Activated T-cell treated with anti-CD3 and anti-CD28 coated beads for 1 hour (primary cell): ENCODE data around the gene IGF2R.
"Not testable (repeated sequence)": the region's sequence is repeated elsewhere in the genome, so short reads cannot be mapped to it uniquely, and the experiment has no call there.

Source experiments
- DNase-seq: peaks from one replicate; pipeline ENCODE4 v3.0.0-alpha.2; 2020; ENCODE audit warnings: low read depth

Gene IGF2R

DNA sequence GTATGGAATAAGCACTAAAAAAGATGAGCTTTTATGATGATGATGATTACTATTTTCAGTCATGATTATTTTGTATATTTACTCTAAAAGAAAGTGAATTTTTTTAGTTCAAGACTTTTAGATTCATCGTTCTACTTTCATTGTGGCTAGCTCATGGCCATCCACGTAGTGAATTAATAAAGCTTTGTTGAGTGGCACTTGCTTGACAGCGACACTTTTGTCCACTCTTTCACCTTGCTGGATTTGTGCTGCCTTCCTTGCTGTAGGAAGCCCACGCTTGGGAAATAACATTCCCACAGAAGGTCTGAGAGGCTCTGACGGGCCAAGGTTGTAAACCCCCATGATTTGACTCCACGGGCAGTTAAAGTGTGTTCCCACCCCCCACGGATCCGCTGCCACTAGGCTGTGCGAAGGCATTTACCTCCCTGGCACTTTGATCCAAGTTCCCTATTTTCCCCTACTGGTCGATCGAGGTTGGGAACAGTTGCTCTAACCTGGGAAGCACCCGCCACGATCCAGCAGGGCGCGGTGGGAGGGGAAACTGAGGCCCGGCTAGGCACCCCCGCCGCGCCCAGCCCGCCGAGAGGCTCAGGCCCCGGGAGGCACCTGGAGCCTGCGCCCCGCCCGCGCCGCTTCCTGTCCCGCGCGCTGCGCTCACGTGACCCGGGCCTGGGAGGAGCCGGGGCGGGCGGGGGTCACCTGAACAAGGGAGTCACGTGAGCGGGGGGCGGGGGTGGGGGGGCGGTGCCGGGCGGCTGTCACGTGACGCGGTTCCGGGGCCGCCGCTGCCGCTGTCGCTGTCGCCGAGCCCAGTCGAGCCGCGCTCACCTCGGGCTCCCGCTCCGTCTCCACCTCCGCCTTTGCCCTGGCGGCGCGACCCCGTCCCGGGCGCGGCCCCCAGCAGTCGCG lies at the start of gene IGF2R:
Gene IGF2R (plus strand): TSS at position 788 of the 909 bp plus-strand sequence. CDS start 165 bp downstream, outside the sequence.
- peak; percentile 93 for DNase-seq

DNA sequence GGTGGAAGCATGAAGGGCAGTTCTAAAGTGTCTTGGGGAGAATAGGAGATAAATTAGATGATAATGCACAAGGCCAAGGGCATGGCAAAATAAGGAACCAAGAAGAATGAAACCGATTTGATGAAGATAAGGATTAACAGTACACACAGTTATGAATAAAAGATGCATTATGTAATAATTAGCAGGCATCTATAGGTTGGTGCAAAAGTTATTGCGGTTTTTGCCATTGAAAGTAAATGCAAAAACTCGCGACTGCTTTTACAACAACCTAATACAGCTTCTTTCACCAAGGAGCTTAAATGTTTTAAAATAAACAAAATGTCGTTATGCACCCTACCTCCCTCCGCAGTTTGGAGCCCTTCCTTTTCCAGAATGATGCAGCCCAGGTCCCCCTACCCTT lies 49.1 kb upstream of the IGF2R start:
- no peak for DNase-seq

GRCh38 chr6:159924150-159924549 lies 44.7 kb upstream of the IGF2R start:
- not testable (repeated sequence) for DNase-seq

- no peak for DNase-seq
Observed at GRCh38 chr6:159926542-159927203, 42.2 kb upstream of the IGF2R start.

DNA sequence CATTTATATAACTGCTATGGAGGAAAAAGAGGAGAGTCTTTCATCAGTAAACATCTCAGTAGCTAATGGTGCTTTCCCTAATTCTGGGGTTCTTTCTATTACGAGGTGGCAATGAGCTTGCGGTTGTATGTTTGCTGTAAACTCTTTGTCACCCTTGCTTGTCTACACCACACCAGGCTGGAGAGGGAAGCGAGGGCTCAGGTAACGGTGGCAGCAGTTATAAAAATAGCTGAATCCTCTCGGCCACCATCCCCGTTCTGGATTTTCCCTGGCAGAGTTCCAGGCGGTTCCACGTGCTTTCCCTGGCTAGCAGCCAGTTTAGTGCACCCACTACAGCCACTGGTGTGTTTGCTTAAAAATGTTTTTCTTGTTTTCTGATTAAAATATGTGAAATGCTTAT lies 39.1 kb upstream of the IGF2R start:
- DNase-seq, result peak; percentile 12

GRCh38 chr6:159931112-159931511 lies 37.8 kb upstream of the IGF2R start:
- DNase-seq, result no peak

GRCh38 chr6:159931846-159932245 lies 37.0 kb upstream of the IGF2R start:
- no peak for DNase-seq

- DNase-seq, result no peak
Observed at GRCh38 chr6:159933077-159933476, 35.8 kb upstream of the IGF2R start.

DNA sequence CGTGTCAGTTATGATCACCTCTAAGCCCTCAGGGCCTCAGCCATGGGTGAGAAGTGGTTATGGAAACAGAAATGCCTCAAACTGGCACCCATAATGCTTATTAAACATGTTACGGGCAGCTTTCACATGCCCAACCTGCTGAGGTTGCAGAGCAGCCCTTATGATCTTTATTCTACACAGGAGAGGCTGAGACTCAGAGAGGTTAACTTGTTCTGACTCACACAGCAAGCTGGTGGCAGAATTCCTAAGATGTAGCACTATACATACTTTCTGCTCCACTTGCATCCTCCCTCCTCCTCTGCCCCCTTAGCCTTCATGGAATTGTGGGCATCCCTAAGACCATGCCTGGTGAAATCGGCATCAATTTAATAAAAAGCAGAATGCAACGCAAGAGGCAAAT lies 34.7 kb upstream of the IGF2R start:
- no peak for DNase-seq

DNA sequence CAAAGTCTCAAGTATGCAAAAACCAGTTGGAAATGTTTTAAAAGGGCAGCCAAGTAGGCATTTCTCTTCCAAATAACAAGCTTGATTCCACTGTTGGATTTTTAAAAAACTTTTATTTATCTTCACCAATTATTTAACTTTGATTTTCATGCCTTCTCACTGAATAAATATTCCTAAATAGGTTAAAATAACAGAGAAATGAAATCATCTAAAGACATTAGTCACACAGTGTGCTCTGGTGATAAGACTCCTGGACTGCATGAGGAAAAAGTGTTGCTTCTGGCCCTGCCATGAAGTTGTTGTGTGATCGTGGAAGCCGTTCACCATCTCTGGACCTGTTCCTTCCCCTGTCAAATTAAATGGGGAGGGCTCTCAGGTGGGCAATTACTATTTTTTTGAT lies 33.8 kb upstream of the IGF2R start:
- DNase-seq, result no peak

GRCh38 chr6:159935633-159936032 lies 33.2 kb upstream of the IGF2R start:
- DNase-seq, result no peak

- no peak for DNase-seq
Observed at GRCh38 chr6:159939591-159940016, 29.3 kb upstream of the IGF2R start.

GRCh38 chr6:159941286-159942113 lies 27.4 kb upstream of the IGF2R start:
- no peak for DNase-seq

GRCh38 chr6:159943101-159943632 lies 25.7 kb upstream of the IGF2R start:
- DNase-seq, result no peak

DNA sequence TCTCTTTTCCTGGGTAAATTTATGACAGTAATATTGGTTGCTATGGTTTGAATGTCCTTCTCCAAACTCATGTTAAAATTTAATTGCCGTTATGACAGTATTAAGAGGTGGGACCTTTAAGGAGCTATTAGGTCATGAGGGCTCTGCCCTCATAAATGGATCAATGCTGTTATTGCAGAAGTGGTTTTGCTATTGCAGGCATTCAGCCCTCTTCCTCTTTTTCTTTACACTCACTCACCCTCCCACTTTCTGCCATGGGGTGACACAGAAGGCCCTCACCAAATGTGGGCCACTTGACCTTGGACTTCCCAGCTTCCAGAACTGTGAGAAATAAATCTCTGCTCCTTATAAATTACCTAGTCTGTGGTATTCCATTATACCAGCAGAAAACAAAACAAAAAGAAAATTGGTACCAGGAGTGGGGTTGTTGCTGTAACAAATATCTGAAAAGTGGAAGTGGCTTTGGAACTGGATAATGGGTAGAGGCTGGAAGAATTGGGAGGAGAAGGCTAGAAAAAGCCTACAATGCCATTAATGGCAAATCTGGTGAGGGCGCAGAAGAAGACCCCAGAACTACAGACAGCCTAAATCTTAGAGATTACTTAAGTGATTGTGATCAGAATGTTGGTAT lies 24.8 kb upstream of the IGF2R start:
- no peak for DNase-seq

GRCh38 chr6:159945801-159946392 lies 23.0 kb upstream of the IGF2R start:
- no peak for DNase-seq

DNA sequence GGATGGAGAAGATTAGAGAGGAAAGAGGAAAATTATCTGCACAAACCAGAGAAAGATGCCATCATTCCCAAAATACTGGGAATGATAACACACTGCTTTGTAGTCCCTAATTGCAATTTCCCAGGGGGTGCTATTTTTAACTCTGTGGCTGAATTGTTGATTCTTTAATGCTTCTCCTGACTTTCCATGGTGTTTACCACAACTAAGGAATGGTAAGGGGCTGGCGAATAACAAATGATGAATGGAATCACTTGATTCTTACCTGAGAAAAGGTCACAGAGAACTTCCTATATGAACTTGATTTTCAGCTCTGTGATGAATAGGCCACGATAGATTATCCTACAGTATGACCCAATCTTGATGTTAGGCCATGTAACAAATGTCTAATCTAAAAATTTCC lies 22.0 kb upstream of the IGF2R start:
- no peak for DNase-seq

GRCh38 chr6:159948199-159948598 lies 20.7 kb upstream of the IGF2R start:
- DNase-seq, result no peak

DNA sequence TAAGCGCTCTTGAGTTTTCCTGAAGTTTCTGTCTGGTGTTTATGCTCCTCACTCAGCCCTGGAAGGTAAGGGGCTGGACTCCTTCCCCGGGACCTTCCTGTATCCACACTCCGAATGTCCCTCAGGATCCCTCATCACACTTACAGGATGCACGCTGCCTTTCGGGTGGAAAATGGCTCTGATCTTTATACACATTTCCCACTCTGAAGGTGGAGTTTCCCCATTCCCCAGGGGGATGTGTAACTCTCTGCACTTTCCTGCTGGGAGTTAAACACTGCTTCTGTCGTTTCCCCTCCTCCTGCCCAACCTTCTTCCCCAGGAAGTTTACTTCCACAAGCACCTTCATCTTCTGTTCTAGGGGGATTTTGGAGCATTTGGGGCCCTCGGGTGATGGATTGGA lies 17.1 kb upstream of the IGF2R start:
- DNase-seq, result no peak

DNA sequence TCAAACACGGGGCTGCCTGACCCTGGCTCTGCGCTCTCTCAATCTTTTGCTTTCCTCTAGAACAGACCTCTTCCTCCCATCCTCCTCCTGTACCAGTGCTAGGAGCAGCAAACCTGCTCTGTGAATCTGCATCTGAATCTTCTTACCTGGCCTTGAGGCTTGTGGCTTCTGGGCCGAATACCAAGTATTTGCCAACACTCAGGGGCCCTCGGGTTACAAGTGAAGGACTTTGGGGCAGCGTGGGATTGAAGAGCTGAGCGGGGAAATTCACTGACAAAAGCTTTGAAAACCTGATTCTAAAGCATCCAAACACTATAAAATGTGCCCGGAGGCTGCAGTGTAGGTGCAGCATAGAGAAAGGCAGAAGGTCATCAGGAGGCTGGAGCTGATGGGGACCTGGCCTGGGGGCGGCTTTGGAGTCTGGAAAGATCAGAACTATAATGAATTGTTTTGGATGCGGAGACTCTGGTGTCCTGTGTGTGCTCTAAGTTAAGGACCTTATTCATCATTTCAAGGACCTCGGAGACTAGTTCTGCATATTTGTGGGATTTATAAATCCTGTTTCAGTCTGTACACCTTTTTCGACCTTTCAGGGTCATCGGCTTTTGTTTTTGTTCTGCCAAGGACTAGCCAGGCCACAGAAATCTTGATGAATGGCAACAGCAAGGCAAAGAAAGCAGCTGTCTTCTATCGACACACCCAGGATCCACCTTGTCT lies 16.4 kb upstream of the IGF2R start:
- no peak for DNase-seq
